Adrenal gland (tissue), 12 donors: ENCODE measurements around the gene SCML1. TPM values are rescaled to one million over a fixed set of nuclear protein-coding genes. Genes with fewer than 3 reads are reported as not detected.

Experiments
- DNase-seq, 7 donors: peaks; one replicate each; pipeline ENCODE4 v3.0.0-alpha.2; 2019 to 2020
- H3K27ac ChIP-seq, 5 donors: fragments of 200-600 bp; sonication (generic) in 4 of 5; 1 replicate in 3 of 5; 2 replicates in 2 of 5; pipeline versions ENCODE4 v1.5.1 to v1.8.0; 2016 to 2020; ENCODE audit warnings: mild to moderate bottlenecking in 1 of 5
- H3K27me3 ChIP-seq: fragments of 200-600 bp; 2 replicates; pipeline ENCODE4 v1.8.0; 2021
- H3K36me3 ChIP-seq, 2 donors: fragments of 200-600 bp; replicated peaks in 1 of 2; 1 replicate in 1 of 2; 2 replicates in 1 of 2; pipeline versions ENCODE4 v1.5.1 to v1.8.0; 2018 to 2022
- H3K4me1 ChIP-seq, 2 donors: fragments of 200-600 bp; replicated peaks in 1 of 2; 1 replicate in 1 of 2; 2 replicates in 1 of 2; pipeline versions ENCODE4 v1.5.1 to v1.8.0; 2018 to 2021
- H3K4me3 ChIP-seq, 4 donors: fragments of 200-600 bp; sonication (generic) in 3 of 4; one replicate each; pipeline ENCODE4 v1.5.1; 2016 to 2018
- H3K9me3 ChIP-seq, 3 donors: fragments of 200-600 bp; sonication (generic) in 1 of 3; replicated peaks in 1 of 3; 1 replicate in 2 of 3; 2 replicates in 1 of 3; pipeline versions ENCODE4 v1.5.1 to v1.8.0; 2016 to 2021
- POLR2A ChIP-seq, 2 donors: fragments of 450-650 bp; IDR thresholded peaks; one replicate each; pipeline ENCODE4 v1.6.1; 2017; ENCODE audit warnings: antibody characterized with exemption in 2 of 2, mild to moderate bottlenecking in 2 of 2, moderate library complexity in 1 of 2
- WGBS, 4 donors: extraction: QIAGEN DNeasy Blood & Tissue Kit in 2 of 4; methylation state at CpG; one replicate each; pipeline versions ENCODE4 v1.1.5 to v1.1.7; 2013 to 2017; 5-methylcytosine and 5-hydroxymethylcytosine counted together
- intact Hi-C, 2 donors: fragments of 100-400 bp; cut with DNase I; formaldehyde crosslinking; loops; one replicate each; pipeline versions ENCODE4 v1.14.1 to v1.15.0; 2022 to 2023
- polyA plus RNA-seq, 3 donors: library from polyadenylated mRNA; stranded (reverse); fragments of 200-250 nt in 2 of 3; fragments of 350-450 nt in 1 of 3; fragmentation: Illumina TruSeq in 1 of 3; extraction: RNeasy Lipid Tissue Mini Kit (QIAGEN cat#74804) in 1 of 3; gene quantifications; one replicate each; pipeline ENCODE4 v1.2.3, GENCODE V29; 2013 to 2014
- total RNA-seq, 9 donors: library from RNA; depleted of rRNA in 4 of 9; stranded (reverse); fragments of >200 nt in 4 of 9; fragments of 120-200 nt in 1 of 9; fragmentation: NEBNext Ultra II Directional in 1 of 9; extraction: Animal tissue kit (Norgen Biotek cat#: 25700) in 1 of 9; gene quantifications; one replicate each; pipeline versions ENCODE4 v1.1.0 to v1.2.4, GENCODE V29; 2013 to 2023
- TF ChIP-seq, protein P1 (sequence below), 6 experiments: fragments of 450-650 bp in 4 of 6; fragments of 200-600 bp in 2 of 6; sonication (generic) in 1 of 6; IDR thresholded peaks; 1 replicate in 5 of 6; 2 replicates in 1 of 6; pipeline versions ENCODE4 v1.5.1 to v1.8.0; 2016 to 2021; ENCODE audit warnings: antibody characterized with exemption in 6 of 6, mild to moderate bottlenecking in 2 of 6, moderate library complexity in 1 of 6
- donor health status: healthy with polysubstance abuse.
- donor health status: Bipolar disorder and iron deficiency.
- donor health status: DM: yes; HTN: yes; CAD: no.
- donor health status: DM: no; HTN: no; CAD: no.
- donor health status: DM: no; HTN: no; CAD: no.
- donor health status: DM: yes; HTN: yes; CAD: no.

The SCML1 gene
- total and polyA plus RNA-seq, 12 donors: 5.4 to 41.2 (median 15.9) TPM

DNA sequence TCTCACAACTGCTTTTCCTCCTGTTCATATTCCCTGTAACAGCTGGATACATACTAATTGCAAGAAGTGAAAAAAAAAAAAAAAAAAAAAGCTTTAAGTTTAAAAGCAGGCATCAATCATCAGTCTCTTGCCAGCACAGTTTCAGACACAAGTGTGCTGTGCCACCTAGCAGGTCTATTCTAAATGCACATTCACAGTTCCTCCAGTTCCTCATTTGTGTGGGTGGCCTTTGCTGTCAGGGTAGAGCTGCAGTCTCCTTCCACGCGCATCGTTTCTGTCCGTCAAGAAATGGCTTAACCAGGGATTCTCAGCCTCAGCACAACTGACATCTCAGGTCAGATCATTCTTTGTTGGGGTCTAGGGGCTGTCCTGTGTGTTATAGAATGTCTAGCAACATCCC lies 61.6 kb downstream of the SCML1 start:
- intact Hi-C loops: no loop called here
- no peaks in the 10 kb centered on the region for H3K36me3 ChIP-seq
- no peak overlapping the region for H3K27ac ChIP-seq
- H3K4me1 ChIP-seq: no peaks in the 10 kb centered on the region
- TF ChIP-seq, protein P1, sequence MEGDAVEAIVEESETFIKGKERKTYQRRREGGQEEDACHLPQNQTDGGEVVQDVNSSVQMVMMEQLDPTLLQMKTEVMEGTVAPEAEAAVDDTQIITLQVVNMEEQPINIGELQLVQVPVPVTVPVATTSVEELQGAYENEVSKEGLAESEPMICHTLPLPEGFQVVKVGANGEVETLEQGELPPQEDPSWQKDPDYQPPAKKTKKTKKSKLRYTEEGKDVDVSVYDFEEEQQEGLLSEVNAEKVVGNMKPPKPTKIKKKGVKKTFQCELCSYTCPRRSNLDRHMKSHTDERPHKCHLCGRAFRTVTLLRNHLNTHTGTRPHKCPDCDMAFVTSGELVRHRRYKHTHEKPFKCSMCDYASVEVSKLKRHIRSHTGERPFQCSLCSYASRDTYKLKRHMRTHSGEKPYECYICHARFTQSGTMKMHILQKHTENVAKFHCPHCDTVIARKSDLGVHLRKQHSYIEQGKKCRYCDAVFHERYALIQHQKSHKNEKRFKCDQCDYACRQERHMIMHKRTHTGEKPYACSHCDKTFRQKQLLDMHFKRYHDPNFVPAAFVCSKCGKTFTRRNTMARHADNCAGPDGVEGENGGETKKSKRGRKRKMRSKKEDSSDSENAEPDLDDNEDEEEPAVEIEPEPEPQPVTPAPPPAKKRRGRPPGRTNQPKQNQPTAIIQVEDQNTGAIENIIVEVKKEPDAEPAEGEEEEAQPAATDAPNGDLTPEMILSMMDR (IDR thresholded peaks at IDR 0.05): no peak
- no peak for TF ChIP-seq POLR2A (IDR thresholded peaks at IDR 0.05)
- H3K27me3 ChIP-seq: no peaks in the 10 kb centered on the region
- H3K9me3 ChIP-seq: no peaks in the 10 kb centered on the region
- WGBS, 4 donors: 87 to 98% (median 90%) methylated on average over 4 of the region's 4 CpGs
- no peak overlapping the region for H3K4me3 ChIP-seq
- DNase-seq: no peak

DNA sequence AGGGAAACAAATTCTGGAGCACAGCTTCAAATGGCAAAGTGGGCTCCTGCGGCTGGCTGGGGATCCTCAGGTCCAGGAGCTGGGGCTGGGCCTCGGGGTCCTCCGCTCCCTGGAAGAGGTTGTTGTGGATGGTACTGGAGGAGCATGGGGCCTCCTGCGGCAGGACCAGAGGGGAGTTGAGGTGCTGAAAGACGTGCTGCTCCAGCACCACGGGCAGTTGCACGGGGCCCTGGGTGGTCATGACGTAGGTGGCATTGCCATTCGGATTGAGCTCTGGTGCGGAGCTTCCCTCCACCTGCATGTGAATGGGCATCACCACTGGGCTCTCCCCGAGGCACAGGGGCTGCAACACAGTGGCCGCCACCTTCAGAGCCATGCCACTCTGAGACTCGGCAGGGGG lies 64.1 kb downstream of the SCML1 start:
- Histone ChIP-seq H3K36me3 (no peaks in the 10 kb centered on the region), H3K9me3 (no peaks in the 10 kb centered on the region), H3K27ac (no peak overlapping the region), H3K4me3 (no peak overlapping the region), H3K27me3 (no peaks in the 10 kb centered on the region), H3K4me1 (no peaks in the 10 kb centered on the region)
- WGBS, 4 donors: 90 to 99% (median 96%) methylated on average over 4 to 13 of the region's 13 CpGs; no CpG with 5 or more reads in 1 of the 4 donors
- TF ChIP-seq POLR2A (IDR thresholded peaks at IDR 0.05): no peak
- TF ChIP-seq, protein P1 (IDR thresholded peaks at IDR 0.05): no peak
- intact Hi-C loops: no loop called here
- no peak for DNase-seq

DNA sequence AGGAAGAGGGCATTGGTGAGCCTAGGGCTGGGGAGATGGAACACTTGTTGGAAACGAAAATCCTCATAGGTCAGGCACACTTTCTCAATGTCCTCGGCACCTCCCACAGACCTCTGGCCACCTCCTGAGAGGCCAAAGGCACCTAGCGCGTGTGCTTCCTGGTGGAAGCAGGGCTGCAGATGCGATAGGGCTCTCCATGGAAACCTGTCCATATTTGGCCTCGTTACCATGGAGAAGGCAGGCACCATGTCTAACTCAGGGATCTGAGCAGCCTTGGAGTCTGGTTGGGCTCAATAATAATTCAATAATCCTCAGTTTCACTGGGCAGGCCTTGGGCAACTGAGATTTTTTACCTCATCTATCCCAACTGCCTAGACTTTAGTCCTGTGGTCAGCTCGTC lies 65.5 kb downstream of the SCML1 start:
- WGBS, 4 donors: 78 to 97% (median 88%) methylated on average over 7 of the region's 7 CpGs

DNA sequence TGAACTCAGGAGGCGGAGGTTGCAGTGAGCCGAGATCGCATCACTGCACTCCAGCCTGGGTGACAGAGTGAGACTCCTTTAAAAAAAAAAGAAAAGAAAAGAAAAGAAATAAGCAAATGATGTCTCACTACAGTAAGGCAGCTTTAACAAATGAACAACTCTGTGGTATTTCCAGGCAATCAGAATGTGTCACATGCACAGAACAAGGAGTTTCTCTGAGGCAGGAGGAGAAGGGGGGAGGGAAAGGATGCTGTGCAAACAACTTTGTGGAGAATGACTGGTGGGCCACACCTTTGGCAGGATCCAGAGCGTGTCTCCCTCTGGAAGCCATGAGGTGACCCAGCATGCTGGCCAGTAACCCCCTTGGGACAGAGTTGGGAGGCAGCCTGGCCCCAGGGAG lies 66.2 kb downstream of the SCML1 start:
- H3K4me1 ChIP-seq: no peaks in the 10 kb centered on the region
- DNase-seq: no peak
- 78 to 94% (median 90%) methylated on average over 3 to 4 of the region's 4 CpGs for WGBS, 4 donors
- H3K4me3 ChIP-seq: no peak overlapping the region
- intact Hi-C loops: no loop called here
- no peaks in the 10 kb centered on the region for H3K36me3 ChIP-seq
- no peak overlapping the region for H3K27ac ChIP-seq
- TF ChIP-seq POLR2A (IDR thresholded peaks at IDR 0.05): no peak
- TF ChIP-seq, protein P1 (IDR thresholded peaks at IDR 0.05): no peak
- no peaks in the 10 kb centered on the region for H3K9me3 ChIP-seq
- no peaks in the 10 kb centered on the region for H3K27me3 ChIP-seq

More for the DNA sequence above, 65.5 kb downstream of the SCML1 start:
- TF ChIP-seq, protein P1 (IDR thresholded peaks at IDR 0.05): no peak
- TF ChIP-seq POLR2A (IDR thresholded peaks at IDR 0.05): no peak
- H3K9me3 ChIP-seq: no peaks in the 10 kb centered on the region
- no peak overlapping the region for H3K27ac ChIP-seq
- intact Hi-C loops: no loop called here
- H3K36me3 ChIP-seq: no peaks in the 10 kb centered on the region
- H3K4me1 ChIP-seq: no peaks in the 10 kb centered on the region
- H3K27me3 ChIP-seq: no peaks in the 10 kb centered on the region
- DNase-seq: peak in 1 of 7 donors; percentile 61
- no peak overlapping the region for H3K4me3 ChIP-seq

Other genes starting within 250 kb of the SCML1 start
- 10 to 100 TPM in 7 of 9 donors, 1 to 10 TPM in 1, under 1 TPM in 1; 0.39 to 21.3 (median 14.6) TPM for gene RAI2, start 123.8 kb downstream of the SCML1 start, total RNA-seq
- gene RAI2, start 123.8 kb downstream of the SCML1 start, polyA plus RNA-seq: 10 to 100 TPM; 13.3 to 26.9 (median 17.8) TPM